ENCODE measurements around the gene GSAP. TPM values are rescaled to one million over a fixed set of nuclear protein-coding genes. Genes with fewer than 3 reads are reported as not detected.

GSAP gene
- total RNA-seq, 1 donor from 2014 or later: 2.1 TPM

- H3K36me3 Mint-ChIP-seq (ENCODE audit: low read depth): peaks cover 20% of the 10 kb centered on the region
These were observed 123.1 kb downstream of the GSAP start for GRCh38 chr7:77293046-77293445.

GRCh38 chr7:77290425-77290824 is 125.7 kb downstream of the GSAP start:
- no peak for TF ChIP-seq CTCF (conservative IDR thresholded peaks at IDR 0.05)
- H3K27ac Mint-ChIP-seq (ENCODE audit: unreplicated experiment): no peak overlapping the region
- H3K4me1 Mint-ChIP-seq: no peaks in the 10 kb centered on the region
- no peaks in the 10 kb centered on the region for H3K9me3 Mint-ChIP-seq
- H3K27me3 Mint-ChIP-seq (ENCODE audit: low read depth): no peaks in the 10 kb centered on the region
- H3K36me3 Mint-ChIP-seq (ENCODE audit: low read depth): peaks cover 7% of the 10 kb centered on the region
- no peak for DNase-seq (ENCODE audit: low read depth, low spot score)
- no peak overlapping the region for H3K4me3 Mint-ChIP-seq

More at GRCh38 chr7:77293046-77293445, 123.1 kb downstream of the GSAP start:
- no peak for DNase-seq (ENCODE audit: low read depth, low spot score)
- H3K27me3 Mint-ChIP-seq (ENCODE audit: low read depth): no peaks in the 10 kb centered on the region
- TF ChIP-seq CTCF (conservative IDR thresholded peaks at IDR 0.05): peak; percentile 20
- H3K4me1 Mint-ChIP-seq: no peaks in the 10 kb centered on the region
- no peak overlapping the region for H3K4me3 Mint-ChIP-seq
- H3K9me3 Mint-ChIP-seq: peaks cover 12% of the 10 kb centered on the region
- peak overlapping the region; percentile 53 for H3K27ac Mint-ChIP-seq (ENCODE audit: unreplicated experiment)

- H3K9me3 Mint-ChIP-seq: no peaks in the 10 kb centered on the region
- H3K27me3 Mint-ChIP-seq (ENCODE audit: low read depth): no peaks in the 10 kb centered on the region
- H3K27ac Mint-ChIP-seq (ENCODE audit: unreplicated experiment): no peak overlapping the region
- no peaks in the 10 kb centered on the region for H3K4me1 Mint-ChIP-seq
- H3K36me3 Mint-ChIP-seq (ENCODE audit: low read depth): peaks cover 7% of the 10 kb centered on the region
- TF ChIP-seq CTCF (conservative IDR thresholded peaks at IDR 0.05): no peak
- H3K4me3 Mint-ChIP-seq: no peak overlapping the region
- DNase-seq (ENCODE audit: low read depth, low spot score): no peak
These were observed 126.8 kb downstream of the GSAP start for GRCh38 chr7:77289387-77289786.

GRCh38 chr7:77288676-77289320 is 127.4 kb downstream of the GSAP start:
- no peak for DNase-seq (ENCODE audit: low read depth, low spot score)
- Mint-ChIP-seq H3K36me3 (ENCODE audit: low read depth) (peaks cover 7% of the 10 kb centered on the region), H3K4me3 (no peak overlapping the region), H3K4me1 (no peaks in the 10 kb centered on the region), H3K27ac (ENCODE audit: unreplicated experiment) (no peak overlapping the region), H3K9me3 (no peaks in the 10 kb centered on the region), H3K27me3 (ENCODE audit: low read depth) (no peaks in the 10 kb centered on the region)
- no peak for TF ChIP-seq CTCF (conservative IDR thresholded peaks at IDR 0.05)

- Mint-ChIP-seq H3K4me3 (no peak overlapping the region), H3K4me1 (no peaks in the 10 kb centered on the region), H3K9me3 (no peaks in the 10 kb centered on the region), H3K27ac (ENCODE audit: unreplicated experiment) (no peak overlapping the region), H3K27me3 (ENCODE audit: low read depth) (no peaks in the 10 kb centered on the region), H3K36me3 (ENCODE audit: low read depth) (peaks cover 4% of the 10 kb centered on the region)
- TF ChIP-seq CTCF (conservative IDR thresholded peaks at IDR 0.05): no peak
- DNase-seq (ENCODE audit: low read depth, low spot score): no peak
These were observed 131.5 kb downstream of the GSAP start for GRCh38 chr7:77284616-77285015.

All from neural crest cell (in vitro differentiated cells).